SK-N-SH treated with all-trans-retinoic acid at 6 μM for 48 hours (cell line): ENCODE results near the gene P2RY14.

ENCODE experiments used
- ATAC-seq: fragments of 200-7000 bp; cut with Tn5 transposase; 3 replicates; pipeline ENCODE4 v1.9.1; 2020; ENCODE audit warnings: mild to moderate bottlenecking, moderate library complexity
- ARNTL ChIP-seq: fragments of 450-650 bp; formaldehyde crosslinking; IDR thresholded peaks from 2 replicates; pipeline ENCODE4 v1.5.0; 2020; ENCODE audit warnings: low read depth, mild to moderate bottlenecking, moderate library complexity, borderline replicate concordance
- BACH2 ChIP-seq: fragments of 250-450 bp; sonication (Bioruptor Pico); IDR thresholded peaks from 2 replicates; pipeline ENCODE4 v1.9.0; 2021; ENCODE audit warnings: mild to moderate bottlenecking, borderline replicate concordance
- CSDC2 ChIP-seq: fragments of 250-450 bp; sonication (Bioruptor Pico); IDR thresholded peaks from 2 replicates; pipeline ENCODE4 v1.5.0; 2020; ENCODE audit warnings: mild to moderate bottlenecking, moderate library complexity
- ESRRG ChIP-seq: fragments of 250-450 bp; sonication (Bioruptor Pico); IDR thresholded peaks from 2 replicates; pipeline ENCODE4 v1.6.1; 2021; ENCODE audit warnings: mild to moderate bottlenecking
- GLIS3 ChIP-seq: fragments of 250-450 bp; sonication (Bioruptor Pico); IDR thresholded peaks from 2 replicates; pipeline ENCODE4 v1.5.0; 2020; ENCODE audit warnings: mild to moderate bottlenecking, moderate library complexity
- ISL1 ChIP-seq: fragments of 250-450 bp; sonication (Bioruptor Pico); IDR thresholded peaks from 2 replicates; pipeline ENCODE4 v2.1.2; 2022; ENCODE audit warnings: mild to moderate bottlenecking, moderate library complexity
- OSR1 ChIP-seq: fragments of 250-450 bp; sonication (Bioruptor Pico); IDR thresholded peaks from 2 replicates; pipeline ENCODE4 v1.8.0; 2022; ENCODE audit warnings: moderate library complexity, mild to moderate bottlenecking, inconsistent platforms
- RARB ChIP-seq: fragments of 250-450 bp; sonication (Bioruptor Pico); IDR thresholded peaks from 2 replicates; pipeline ENCODE4 v1.8.0; 2021; ENCODE audit warnings: mild to moderate bottlenecking, moderate library complexity
- SNAI2 ChIP-seq: fragments of 250-450 bp; sonication (Bioruptor Pico); IDR thresholded peaks from 2 replicates; pipeline ENCODE4 v1.5.0; 2020; ENCODE audit warnings: mild to moderate bottlenecking, moderate library complexity
- TCF4 ChIP-seq: fragments of 250-450 bp; sonication (Bioruptor Pico); IDR thresholded peaks from 2 replicates; pipeline ENCODE4 v1.8.0; 2021; ENCODE audit warnings: mild to moderate bottlenecking, moderate library complexity, borderline replicate concordance
- TOX ChIP-seq: fragments of 250-450 bp; sonication (Bioruptor Pico); IDR thresholded peaks from 2 replicates; pipeline ENCODE4 v1.8.0; 2021; ENCODE audit warnings: mild to moderate bottlenecking, moderate library complexity, borderline replicate concordance
- ZC3H10 ChIP-seq: fragments of 250-450 bp; sonication (Bioruptor Pico); IDR thresholded peaks from 2 replicates; pipeline ENCODE4 v1.5.1; 2021; ENCODE audit warnings: mild to moderate bottlenecking, moderate library complexity
- ZFP30 ChIP-seq: fragments of 450-650 bp; formaldehyde crosslinking; IDR thresholded peaks from 2 replicates; pipeline ENCODE4 v1.5.0; 2022; ENCODE audit warnings: mild to moderate bottlenecking, moderate library complexity
- ZNF565 ChIP-seq: fragments of 450-650 bp; formaldehyde crosslinking; conservative IDR thresholded peaks from 2 replicates; pipeline ENCODE4 v1.5.0; 2020; ENCODE audit warnings: low read depth, mild to moderate bottlenecking, moderate library complexity
- ZNF70 ChIP-seq: fragments of 450-650 bp; formaldehyde crosslinking; IDR thresholded peaks from 2 replicates; pipeline ENCODE4 v1.5.0; 2020; ENCODE audit warnings: mild to moderate bottlenecking, moderate library complexity
- ZNF8 ChIP-seq: fragments of 450-650 bp; formaldehyde crosslinking; IDR thresholded peaks from 2 replicates; pipeline ENCODE4 v1.5.0; 2020; ENCODE audit warnings: mild to moderate bottlenecking, moderate library complexity
- TF ChIP-seq, protein P1 (sequence below): fragments of 250-450 bp; sonication (Bioruptor Pico); IDR thresholded peaks from 2 replicates; pipeline ENCODE4 v1.5.1; 2021; ENCODE audit warnings: mild to moderate bottlenecking, moderate library complexity
- TF ChIP-seq, protein P2 (sequence below): fragments of 250-450 bp; sonication (Bioruptor Pico); IDR thresholded peaks from 2 replicates; pipeline ENCODE4 v1.8.0; 2020; ENCODE audit warnings: mild to moderate bottlenecking, moderate library complexity, borderline replicate concordance
- TF ChIP-seq, protein P3 (sequence below): fragments of 250-450 bp; sonication (Bioruptor Pico); IDR thresholded peaks from 2 replicates; pipeline ENCODE4 v1.8.0; 2021; ENCODE audit warnings: low read depth, mild to moderate bottlenecking, moderate library complexity, borderline replicate concordance
- TF ChIP-seq, protein P4 (sequence below): fragments of 250-450 bp; sonication (Bioruptor Pico); IDR thresholded peaks from 2 replicates; pipeline ENCODE4 v1.5.1; 2020; ENCODE audit warnings: low read depth, mild to moderate bottlenecking, moderate library complexity
- TF ChIP-seq, protein P5 (sequence below): fragments of 250-450 bp; sonication (Bioruptor Pico); IDR thresholded peaks from 2 replicates; pipeline ENCODE4 v1.5.0; 2020; ENCODE audit warnings: mild to moderate bottlenecking, moderate library complexity

The P2RY14 gene

DNA sequence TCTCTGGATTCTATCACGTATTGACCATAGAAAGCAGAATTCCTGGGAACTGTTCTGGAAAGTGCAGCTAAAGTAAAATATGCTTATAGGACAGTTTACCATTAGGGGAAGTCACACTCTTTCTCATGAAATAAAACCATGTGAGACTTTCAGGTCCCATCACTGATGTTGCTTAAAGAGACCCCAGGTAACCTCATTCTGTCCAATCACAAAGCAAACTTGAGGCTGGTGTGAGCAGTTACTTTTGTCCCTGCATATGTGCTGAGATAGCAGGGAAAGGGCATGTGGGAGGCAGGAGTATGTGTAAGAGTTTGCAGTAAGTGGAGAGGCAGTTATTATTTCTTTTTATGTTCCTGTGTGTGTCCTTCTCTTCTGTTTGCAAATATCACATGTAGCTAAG lies 22.2 kb upstream of the P2RY14 start:
- ATAC-seq, result no peak
- TF ChIP-seq ARNTL (CRISPR knock-in tag), result no peak
- TF ChIP-seq, protein P1, sequence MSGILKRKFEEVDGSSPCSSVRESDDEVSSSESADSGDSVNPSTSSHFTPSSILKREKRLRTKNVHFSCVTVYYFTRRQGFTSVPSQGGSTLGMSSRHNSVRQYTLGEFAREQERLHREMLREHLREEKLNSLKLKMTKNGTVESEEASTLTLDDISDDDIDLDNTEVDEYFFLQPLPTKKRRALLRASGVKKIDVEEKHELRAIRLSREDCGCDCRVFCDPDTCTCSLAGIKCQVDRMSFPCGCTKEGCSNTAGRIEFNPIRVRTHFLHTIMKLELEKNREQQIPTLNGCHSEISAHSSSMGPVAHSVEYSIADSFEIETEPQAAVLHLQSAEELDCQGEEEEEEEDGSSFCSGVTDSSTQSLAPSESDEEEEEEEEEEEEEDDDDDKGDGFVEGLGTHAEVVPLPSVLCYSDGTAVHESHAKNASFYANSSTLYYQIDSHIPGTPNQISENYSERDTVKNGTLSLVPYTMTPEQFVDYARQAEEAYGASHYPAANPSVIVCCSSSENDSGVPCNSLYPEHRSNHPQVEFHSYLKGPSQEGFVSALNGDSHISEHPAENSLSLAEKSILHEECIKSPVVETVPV (CRISPR knock-in tag), result no peak
- TF ChIP-seq, protein P2, sequence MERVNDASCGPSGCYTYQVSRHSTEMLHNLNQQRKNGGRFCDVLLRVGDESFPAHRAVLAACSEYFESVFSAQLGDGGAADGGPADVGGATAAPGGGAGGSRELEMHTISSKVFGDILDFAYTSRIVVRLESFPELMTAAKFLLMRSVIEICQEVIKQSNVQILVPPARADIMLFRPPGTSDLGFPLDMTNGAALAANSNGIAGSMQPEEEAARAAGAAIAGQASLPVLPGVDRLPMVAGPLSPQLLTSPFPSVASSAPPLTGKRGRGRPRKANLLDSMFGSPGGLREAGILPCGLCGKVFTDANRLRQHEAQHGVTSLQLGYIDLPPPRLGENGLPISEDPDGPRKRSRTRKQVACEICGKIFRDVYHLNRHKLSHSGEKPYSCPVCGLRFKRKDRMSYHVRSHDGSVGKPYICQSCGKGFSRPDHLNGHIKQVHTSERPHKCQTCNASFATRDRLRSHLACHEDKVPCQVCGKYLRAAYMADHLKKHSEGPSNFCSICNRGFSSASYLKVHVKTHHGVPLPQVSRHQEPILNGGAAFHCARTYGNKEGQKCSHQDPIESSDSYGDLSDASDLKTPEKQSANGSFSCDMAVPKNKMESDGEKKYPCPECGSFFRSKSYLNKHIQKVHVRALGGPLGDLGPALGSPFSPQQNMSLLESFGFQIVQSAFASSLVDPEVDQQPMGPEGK, result no peak
- TF ChIP-seq ZNF8 (CRISPR knock-in tag), result no peak
- TF ChIP-seq TCF4 (CRISPR knock-in tag), result no peak
- TF ChIP-seq ESRRG (CRISPR knock-in tag), result no peak
- TF ChIP-seq ZNF565 (CRISPR knock-in tag), result no peak
- TF ChIP-seq ZNF70 (CRISPR knock-in tag), result no peak
- TF ChIP-seq, protein P3, sequence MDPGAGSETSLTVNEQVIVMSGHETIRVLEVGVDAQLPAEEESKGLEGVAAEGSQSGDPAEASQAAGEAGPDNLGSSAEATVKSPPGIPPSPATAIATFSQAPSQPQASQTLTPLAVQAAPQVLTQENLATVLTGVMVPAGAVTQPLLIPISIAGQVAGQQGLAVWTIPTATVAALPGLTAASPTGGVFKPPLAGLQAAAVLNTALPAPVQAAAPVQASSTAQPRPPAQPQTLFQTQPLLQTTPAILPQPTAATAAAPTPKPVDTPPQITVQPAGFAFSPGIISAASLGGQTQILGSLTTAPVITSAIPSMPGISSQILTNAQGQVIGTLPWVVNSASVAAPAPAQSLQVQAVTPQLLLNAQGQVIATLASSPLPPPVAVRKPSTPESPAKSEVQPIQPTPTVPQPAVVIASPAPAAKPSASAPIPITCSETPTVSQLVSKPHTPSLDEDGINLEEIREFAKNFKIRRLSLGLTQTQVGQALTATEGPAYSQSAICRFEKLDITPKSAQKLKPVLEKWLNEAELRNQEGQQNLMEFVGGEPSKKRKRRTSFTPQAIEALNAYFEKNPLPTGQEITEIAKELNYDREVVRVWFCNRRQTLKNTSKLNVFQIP (CRISPR knock-in tag), result no peak
- no peak for TF ChIP-seq SNAI2
- TF ChIP-seq ISL1, result no peak
- TF ChIP-seq, protein P4, sequence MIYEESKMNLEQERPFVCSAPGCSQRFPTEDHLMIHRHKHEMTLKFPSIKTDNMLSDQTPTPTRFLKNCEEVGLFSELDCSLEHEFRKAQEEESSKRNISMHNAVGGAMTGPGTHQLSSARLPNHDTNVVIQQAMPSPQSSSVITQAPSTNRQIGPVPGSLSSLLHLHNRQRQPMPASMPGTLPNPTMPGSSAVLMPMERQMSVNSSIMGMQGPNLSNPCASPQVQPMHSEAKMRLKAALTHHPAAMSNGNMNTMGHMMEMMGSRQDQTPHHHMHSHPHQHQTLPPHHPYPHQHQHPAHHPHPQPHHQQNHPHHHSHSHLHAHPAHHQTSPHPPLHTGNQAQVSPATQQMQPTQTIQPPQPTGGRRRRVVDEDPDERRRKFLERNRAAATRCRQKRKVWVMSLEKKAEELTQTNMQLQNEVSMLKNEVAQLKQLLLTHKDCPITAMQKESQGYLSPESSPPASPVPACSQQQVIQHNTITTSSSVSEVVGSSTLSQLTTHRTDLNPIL (CRISPR knock-in tag), result no peak
- TF ChIP-seq, protein P5, sequence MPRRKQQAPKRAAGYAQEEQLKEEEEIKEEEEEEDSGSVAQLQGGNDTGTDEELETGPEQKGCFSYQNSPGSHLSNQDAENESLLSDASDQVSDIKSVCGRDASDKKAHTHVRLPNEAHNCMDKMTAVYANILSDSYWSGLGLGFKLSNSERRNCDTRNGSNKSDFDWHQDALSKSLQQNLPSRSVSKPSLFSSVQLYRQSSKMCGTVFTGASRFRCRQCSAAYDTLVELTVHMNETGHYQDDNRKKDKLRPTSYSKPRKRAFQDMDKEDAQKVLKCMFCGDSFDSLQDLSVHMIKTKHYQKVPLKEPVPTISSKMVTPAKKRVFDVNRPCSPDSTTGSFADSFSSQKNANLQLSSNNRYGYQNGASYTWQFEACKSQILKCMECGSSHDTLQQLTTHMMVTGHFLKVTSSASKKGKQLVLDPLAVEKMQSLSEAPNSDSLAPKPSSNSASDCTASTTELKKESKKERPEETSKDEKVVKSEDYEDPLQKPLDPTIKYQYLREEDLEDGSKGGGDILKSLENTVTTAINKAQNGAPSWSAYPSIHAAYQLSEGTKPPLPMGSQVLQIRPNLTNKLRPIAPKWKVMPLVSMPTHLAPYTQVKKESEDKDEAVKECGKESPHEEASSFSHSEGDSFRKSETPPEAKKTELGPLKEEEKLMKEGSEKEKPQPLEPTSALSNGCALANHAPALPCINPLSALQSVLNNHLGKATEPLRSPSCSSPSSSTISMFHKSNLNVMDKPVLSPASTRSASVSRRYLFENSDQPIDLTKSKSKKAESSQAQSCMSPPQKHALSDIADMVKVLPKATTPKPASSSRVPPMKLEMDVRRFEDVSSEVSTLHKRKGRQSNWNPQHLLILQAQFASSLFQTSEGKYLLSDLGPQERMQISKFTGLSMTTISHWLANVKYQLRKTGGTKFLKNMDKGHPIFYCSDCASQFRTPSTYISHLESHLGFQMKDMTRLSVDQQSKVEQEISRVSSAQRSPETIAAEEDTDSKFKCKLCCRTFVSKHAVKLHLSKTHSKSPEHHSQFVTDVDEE (CRISPR knock-in tag), result no peak
- TF ChIP-seq ZFP30, result no peak
- TF ChIP-seq CSDC2 (CRISPR knock-in tag), result no peak
- TF ChIP-seq RARB (CRISPR knock-in tag), result no peak
- no peak for TF ChIP-seq OSR1 (CRISPR knock-in tag)
- no peak for TF ChIP-seq TOX (CRISPR knock-in tag)
- TF ChIP-seq ZC3H10, result no peak
- TF ChIP-seq, all 23 proteins: peak for 0

DNA sequence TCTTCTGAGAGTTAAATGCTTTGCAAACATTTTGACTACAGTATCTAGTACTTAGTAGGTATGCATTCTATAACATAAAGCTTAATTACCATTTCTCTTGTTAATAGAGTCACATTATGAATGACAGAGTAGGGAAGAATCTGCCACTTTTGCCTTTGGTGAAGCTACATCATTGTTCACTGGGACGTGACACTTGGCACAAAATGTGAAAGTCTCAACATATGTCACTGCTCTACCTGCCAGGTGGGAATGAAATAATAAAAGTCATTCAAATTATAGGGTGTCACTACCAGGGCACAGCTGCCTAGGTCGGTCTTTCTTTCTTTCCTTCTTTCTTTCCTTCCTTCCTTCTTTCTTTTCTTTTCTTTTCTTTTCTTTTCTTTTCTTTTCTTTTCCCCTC lies 20.7 kb upstream of the P2RY14 start:
- ATAC-seq, result no peak
- TF ChIP-seq OSR1 (CRISPR knock-in tag) (no peak), ZC3H10 (no peak), GLIS3 (no peak), BACH2 (no peak), ISL1 (no peak), ZNF565 (CRISPR knock-in tag) (no peak), TOX (CRISPR knock-in tag) (no peak)
- TF ChIP-seq, protein P5 (CRISPR knock-in tag), result no peak
- TF ChIP-seq, protein P2, result no peak
- TF ChIP-seq, all 23 proteins: peak for 0
